HG02870 (cell line): ENCODE measurements around the gene PDYN.
"Not testable (repeated sequence)": the region's sequence is repeated elsewhere in the genome, so short reads cannot be mapped to it uniquely, and the experiment has no call there.

Source experiments
- ATAC-seq: cut with Tn5 transposase; IDR thresholded peaks from one replicate; pipeline ENCODE4 v1.9.1; 2021; ENCODE audit warnings: mild to moderate bottlenecking, moderate library complexity; ENCODE audit not compliant: unreplicated experiment

Gene PDYN

DNA sequence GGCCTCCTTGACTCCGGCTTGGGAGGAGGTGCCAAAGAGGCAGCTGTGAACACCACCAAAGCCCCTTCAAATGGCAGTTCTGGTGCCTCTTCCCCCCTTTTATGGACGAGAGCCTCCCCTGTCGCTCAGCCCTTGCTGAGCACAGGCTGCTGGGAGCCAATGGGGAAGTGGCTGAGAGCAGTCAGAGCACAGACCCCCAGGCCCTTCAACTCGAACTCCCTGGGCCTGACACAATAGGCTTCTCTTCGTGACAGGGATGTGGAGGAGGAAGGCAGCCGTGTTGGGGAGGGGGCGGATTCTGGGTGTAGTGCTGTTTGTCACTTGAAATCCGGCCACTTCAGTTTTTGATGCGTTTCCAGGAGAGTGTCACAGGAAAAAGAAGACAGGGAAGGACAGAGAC lies at the start of gene PDYN:
TSS of gene PDYN (minus strand) at position 73 of the 400 bp plus-strand sequence. CDS start 10,974 bp downstream, outside the sequence.
- ATAC-seq, result no peak

GRCh38 chr20:2042400-2042799 lies 48.5 kb upstream of the PDYN start:
- no peak for ATAC-seq

GRCh38 chr20:2038161-2038560 lies 44.3 kb upstream of the PDYN start:
- ATAC-seq, result no peak

GRCh38 chr20:2037296-2037914 lies 43.5 kb upstream of the PDYN start:
- no peak for ATAC-seq

- not testable (repeated sequence) for ATAC-seq
Measured at GRCh38 chr20:2036357-2036756, 42.5 kb upstream of the PDYN start.

- ATAC-seq, result no peak
Measured at GRCh38 chr20:2032168-2032567, 38.3 kb upstream of the PDYN start.

DNA sequence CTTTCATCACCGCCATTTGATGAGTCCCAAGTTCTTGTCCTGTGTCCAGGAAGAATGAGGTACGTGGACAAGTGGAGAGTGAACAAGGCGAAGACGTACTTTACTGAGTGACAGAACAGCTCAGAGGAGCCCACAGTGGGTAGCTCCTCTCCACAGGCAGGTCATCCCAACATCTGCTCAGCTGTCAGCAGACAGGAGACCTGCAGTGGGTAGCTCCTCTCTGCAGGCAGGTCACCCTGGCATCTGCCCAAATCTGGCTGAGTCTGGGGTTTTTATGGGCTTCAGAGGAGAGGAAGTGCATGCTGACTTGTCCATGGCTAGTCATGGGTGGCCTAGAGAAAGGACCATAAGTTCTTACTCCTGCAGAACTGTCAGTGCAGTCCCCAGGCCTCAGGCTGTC lies 32.7 kb upstream of the PDYN start:
- no peak for ATAC-seq

DNA sequence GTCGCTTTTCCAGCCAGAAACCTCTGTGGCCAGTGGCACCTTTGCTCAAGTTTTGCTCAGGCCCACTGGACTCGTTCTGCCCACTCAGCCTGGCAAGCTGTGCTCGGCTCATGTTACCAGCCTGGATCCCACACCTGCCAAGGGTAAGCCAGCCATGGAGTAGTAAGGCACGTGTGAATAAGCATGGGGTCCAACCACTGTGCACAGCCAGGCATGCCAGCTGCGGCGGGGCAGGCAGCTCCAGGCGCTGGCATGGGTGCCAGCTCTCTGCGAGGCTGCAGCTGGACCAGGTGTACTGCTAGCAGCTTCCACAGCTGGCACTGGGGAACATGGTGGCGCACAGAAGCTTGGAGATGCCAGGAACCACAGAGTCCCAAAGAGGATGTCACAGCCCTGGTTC lies 32.1 kb upstream of the PDYN start:
- no peak for ATAC-seq

GRCh38 chr20:2023151-2023550 lies 29.3 kb upstream of the PDYN start:
- ATAC-seq, result no peak

GRCh38 chr20:2022163-2022562 lies 28.3 kb upstream of the PDYN start:
- no peak for ATAC-seq

GRCh38 chr20:2010533-2010932 lies 16.7 kb upstream of the PDYN start:
- ATAC-seq, result no peak

- ATAC-seq, result no peak
Measured at GRCh38 chr20:2006452-2007361, 12.8 kb upstream of the PDYN start.

DNA sequence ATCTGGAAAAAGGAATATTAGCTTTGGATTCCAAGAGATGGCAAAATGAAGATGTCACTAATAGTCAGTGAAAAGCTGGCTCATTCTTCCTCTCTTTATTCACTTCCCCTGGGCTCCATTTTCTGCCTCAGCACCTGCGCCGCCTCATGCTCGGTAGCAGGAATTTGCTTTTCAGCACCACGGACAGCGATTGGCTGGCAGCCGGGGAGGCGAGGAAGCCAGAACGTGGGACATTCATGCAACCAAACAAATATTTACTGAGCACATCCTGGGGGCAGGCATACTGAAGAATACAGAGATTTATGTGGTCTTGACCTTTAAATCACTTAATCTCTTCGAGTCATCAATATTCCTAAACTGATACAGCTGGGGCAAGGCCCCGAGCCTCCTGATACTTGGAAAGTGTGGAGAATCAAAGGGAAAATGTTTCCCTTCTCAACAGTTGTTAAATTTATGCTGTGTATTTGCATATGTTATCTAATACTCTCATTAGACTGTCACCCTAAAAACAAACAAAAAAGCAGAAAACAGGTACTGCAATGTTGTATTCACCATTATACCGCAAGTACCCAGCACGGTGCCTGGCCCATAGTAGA lies 12.1 kb upstream of the PDYN start:
- no peak for ATAC-seq

DNA sequence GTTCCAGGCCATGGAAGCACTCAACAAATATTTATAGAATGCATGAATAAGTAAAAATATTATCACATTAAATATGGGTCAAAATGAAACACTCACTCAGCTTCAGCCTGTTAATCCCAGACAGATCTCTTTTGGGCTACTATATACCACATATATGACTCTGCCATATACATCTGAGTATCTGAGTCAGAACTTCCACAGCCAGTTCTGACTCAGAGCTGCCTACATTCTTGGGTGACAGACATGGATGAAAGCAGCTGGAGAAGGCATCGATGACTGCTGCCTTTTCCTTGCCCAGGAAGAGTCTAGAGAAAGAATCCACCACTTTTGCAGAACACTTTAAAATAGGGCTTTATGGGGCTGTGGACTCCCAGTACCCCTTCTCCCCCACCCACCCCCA lies 11.5 kb upstream of the PDYN start:
- ATAC-seq, result no peak

DNA sequence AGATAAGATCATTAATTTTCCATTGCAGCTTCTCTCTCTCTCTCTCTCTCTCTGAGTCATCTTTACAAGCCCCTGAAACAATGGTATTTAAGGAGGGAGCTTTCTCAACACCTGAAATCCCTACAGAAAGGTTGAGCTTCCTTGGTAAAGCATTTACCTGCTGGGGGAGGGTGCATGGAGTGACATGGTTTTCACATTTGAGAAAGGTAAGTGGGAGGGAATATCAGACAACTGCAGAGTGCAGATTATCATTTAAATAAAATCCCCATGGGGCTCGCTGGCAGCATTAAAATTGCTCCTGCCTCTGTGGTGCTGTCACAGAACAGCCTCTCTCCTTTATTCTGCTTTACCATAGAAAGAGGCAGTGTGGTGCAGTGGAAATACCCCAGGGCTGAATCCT lies 10.3 kb upstream of the PDYN start:
- no peak for ATAC-seq

- ATAC-seq, result no peak
Measured at GRCh38 chr20:2002365-2002764, 8.5 kb upstream of the PDYN start.

GRCh38 chr20:2001119-2001518 lies 7.3 kb upstream of the PDYN start:
- no peak for ATAC-seq

GRCh38 chr20:2000285-2000684 lies 6.4 kb upstream of the PDYN start:
- no peak for ATAC-seq

GRCh38 chr20:1998715-1999114 lies 4.9 kb upstream of the PDYN start:
- ATAC-seq, result no peak

DNA sequence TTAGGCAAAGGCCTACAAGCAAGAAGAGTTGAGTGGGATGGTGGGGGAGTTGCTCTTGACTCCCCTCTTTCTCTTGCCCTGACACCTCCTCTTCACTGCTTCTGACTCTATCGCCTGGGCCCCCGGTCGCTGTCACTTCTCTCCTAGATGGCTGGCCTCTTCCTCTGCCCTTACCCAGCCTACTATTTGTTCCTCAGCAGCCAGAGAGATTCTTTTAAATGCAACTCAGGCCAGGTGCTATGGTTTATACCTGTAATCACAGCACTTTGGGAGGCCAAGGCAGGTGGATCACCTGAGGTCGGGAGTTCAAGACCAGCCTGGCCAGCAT lies 4.3 kb upstream of the PDYN start:
- no peak for ATAC-seq

- no peak for ATAC-seq
Measured at GRCh38 chr20:1997483-1998192, 3.8 kb upstream of the PDYN start.
